DMS 273 (cell line): ENCODE data around the gene CT47A7.
"Not testable (repeated sequence)": the region's sequence is repeated elsewhere in the genome, so short reads cannot be mapped to it uniquely, and the experiment has no call there.

ENCODE experiments used
- DNase-seq: peaks from one replicate; lab custom pipeline; 2025; ENCODE audit not compliant: unreplicated experiment; lab: John Stamatoyannopoulos, UW

The CT47A7 gene

GRCh38 chrX:120956500-120956899 is at the start of gene CT47A7:
TSS of gene CT47A7 (minus strand) at chrX:120956600. CDS start at chrX:120956345, 255 bp downstream.
- DNase-seq = not testable (repeated sequence)

GRCh38 chrX:121000589-121000988 is 44.2 kb upstream of the CT47A7 start:
- peak; percentile 64 for DNase-seq

DNA sequence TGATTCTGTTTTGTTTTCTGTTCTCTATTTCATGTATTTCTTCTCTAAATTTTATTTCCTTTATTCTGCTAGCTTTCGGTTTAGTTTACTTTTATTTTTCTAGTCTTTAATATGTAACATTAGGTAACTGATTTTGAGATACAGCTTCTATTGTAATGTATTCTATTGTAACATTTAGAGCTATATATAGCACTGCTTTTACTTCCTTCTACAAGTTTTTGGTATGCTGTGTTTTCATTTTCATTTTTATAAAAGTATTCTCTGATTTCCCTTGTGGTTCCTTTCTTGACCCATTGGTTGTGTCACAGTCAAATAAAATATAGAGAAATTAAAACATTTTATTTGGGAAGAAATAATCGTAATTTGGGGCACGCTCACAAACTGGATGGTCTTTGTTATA is 43.0 kb upstream of the CT47A7 start:
- DNase-seq = no peak

DNA sequence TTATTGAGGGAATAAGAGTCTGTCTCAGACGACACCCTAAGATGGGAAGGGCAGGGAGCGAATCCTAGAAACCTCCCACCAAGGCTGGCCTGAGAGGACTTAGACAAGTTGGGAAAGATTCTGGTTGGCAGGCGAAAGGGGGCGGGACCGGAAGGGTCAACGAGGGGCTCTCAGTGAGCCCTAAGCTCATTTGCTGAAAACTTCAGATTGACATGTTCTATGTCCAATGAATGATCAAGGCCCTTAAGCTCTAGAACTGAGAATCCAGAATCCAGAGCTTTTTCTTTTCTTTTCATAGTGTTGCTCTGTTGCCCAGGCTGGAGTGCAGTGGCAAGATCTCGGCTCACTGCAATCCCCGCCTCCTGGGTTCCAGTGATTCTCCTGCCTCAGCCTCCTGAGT is 29.3 kb upstream of the CT47A7 start, which contains the start of gene CT47A1:
TSS of gene CT47A1 (minus strand) at position 101 of the 400 bp plus-strand sequence. CDS start 231 bp downstream, outside the sequence.
- DNase-seq = not testable (repeated sequence)
